ENCODE results near the gene LRRC25.

- TF ChIP-seq CTCF (IDR thresholded peaks at IDR 0.05) (no peak), POLR2A (IDR thresholded peaks at IDR 0.05) (no peak)
Measured at GRCh38 chr19:18424890-18425514, 27.6 kb upstream of the LRRC25 start.

Measured in body of pancreas (tissue), 4 donors.